ENCODE data around the gene CLIC4.
"Not testable (repeated sequence)": the region's sequence is repeated elsewhere in the genome, so short reads cannot be mapped to it uniquely, and the experiment has no call there.

CLIC4 gene

DNA sequence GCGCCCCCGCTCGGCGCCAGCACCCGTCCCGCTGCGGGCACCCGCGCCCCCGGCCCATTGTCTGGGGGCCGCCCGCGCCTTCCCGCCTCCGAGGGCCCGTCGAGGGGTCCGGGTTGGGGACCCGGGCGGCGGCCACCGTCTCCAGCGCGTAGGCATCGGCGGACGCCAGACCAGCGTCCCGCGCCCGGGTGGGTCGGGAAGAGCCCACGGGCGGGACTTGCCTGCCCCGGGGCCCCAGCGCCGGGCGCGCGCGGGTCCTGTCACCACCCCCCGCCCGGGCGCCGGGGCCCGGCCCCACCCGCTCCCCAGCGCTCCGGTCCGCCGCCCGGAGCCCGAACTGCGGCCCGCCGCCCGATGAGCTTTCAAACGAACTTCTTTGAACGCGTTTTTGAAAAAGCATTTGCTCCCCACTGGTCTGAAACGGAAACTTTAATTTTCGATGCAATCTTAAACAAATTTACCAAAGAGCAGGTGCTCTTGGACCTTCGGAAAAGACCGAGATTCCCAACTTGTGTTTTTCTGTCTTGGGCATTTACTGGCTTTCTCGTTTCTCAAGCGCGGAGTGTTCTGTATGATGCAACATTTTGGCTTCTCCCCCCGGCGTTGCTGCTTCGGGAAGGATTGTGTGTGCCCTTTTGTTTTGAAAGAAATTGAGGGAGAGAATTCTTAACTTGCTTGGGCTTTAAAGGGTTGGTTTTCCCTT, 615 bp downstream of the CLIC4 start:
- no peak for DNase-seq (ENCODE audit: low read depth)

DNA sequence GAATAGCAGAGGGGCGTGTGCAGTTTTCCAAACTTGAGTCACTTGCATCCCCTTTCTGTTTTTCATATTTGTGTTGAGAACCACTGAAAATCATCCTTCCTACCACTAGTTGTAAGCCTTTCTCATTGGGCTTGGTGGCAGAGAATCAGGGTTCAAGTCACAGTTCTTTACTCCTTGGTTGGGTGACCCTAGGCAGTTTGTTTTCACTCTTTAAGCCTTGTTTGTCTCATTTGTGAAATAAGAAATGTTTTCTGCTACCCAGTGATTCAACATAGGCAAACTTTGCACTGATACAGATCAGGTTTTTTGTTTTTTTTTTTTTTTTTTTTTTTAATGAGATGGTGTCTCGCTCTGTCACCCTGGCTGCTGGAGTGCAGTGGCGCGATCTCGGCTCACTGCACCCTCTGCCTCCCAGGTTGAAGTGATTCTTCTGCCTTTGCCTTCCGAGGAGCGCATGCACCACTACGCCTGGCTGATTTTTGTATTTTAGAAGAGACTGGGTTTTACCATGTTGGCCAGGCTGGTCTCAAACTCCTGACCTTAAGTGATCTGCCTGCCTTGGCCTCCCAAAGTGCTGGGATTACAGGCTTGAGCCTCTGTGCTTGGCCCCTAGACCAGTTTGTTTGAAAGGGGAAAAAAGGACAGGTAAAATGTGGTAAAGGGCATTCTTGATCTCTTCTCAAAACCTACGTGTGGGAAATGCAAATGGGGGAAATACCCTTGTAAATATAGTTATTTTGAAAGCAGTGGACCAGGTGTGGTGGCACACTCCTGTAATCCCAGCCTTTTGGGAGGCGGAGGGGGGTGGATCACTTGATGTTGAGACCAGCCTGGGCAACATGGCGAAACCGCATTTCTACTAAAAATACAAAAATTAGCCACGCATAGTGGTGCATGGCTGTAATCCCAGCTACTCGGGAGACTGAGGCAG, 3.2 kb downstream of the CLIC4 start:
- no peak for DNase-seq (ENCODE audit: low read depth)

DNA sequence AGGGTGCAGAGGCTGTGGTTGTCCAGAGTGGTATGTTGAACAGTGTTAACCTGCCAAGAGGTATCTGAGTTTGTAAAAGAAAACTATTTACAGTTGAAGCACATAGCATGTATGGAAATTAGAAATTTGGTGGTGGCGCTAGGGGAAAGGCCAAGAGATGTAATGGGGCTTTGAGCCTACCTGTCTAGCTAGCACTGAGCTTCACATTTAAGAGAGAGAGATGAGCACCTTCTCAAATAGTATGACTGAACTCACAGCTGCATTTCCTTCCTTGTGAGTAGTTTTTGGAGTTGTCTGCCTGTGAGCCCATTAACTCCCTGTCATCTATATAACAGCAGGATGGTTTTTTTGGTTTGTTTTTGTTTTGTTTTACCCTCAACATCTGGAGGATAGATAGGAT, 4.0 kb downstream of the CLIC4 start:
- DNase-seq (ENCODE audit: low read depth): no peak

DNA sequence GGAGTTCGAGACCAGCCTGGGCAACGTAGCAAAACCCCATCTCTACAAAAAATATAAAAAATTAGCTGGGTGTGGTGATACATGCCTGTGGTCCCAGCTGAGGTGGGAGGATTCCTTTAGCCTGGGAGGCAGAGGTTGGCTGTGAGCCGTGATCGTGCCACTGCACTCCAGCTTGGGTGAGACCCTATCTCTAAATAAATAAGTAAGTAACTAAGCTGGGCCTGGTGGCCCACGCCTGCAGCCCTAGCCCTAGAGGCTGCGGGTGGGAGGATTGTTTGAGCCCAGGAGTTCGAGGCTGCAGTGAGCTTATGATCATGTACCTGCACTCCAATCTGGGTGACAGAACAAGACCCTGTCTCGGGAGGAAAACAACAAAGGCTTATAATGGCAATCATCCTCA, 4.6 kb downstream of the CLIC4 start:
- no peak for DNase-seq (ENCODE audit: low read depth)

DNA sequence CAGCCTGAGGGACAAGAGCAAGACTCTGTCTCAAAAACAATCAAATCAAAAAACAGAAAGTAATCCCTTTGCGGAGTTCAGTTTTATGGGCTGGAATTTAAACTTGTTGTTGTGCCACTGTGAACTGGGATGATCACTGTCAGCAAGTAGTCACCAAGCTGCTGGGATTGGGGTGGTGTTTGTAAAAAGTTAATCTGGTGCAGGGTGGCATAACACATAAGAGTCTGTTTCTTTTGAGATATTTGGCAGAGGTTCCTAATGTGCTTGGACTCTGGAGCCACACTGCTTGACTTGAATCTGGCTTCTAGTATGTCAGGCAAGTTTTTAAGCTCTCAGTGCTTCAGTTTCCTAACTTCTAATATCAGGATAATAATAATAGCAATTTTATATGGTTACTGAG, 6.6 kb downstream of the CLIC4 start:
- DNase-seq (ENCODE audit: low read depth): no peak

DNA sequence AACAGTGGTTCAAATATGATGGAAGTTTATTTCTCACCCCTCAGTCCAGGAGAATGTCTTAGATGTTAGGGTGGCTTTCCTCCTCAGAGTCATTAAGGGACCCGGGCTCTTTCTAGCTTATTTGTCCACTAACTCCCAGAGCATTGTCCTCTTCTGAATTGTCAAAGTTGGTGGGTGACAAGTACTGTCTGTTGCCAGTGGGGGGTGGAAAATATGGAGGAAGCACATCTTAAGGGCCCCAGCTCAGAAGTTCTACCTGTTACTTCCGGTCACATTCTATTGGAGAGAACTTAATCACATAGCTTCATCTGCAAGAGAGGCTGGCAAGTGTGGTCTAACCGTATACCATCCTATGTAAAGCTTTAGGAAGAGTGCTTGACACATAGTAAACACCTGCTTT, 7.1 kb downstream of the CLIC4 start:
- no peak for DNase-seq (ENCODE audit: low read depth)

DNA sequence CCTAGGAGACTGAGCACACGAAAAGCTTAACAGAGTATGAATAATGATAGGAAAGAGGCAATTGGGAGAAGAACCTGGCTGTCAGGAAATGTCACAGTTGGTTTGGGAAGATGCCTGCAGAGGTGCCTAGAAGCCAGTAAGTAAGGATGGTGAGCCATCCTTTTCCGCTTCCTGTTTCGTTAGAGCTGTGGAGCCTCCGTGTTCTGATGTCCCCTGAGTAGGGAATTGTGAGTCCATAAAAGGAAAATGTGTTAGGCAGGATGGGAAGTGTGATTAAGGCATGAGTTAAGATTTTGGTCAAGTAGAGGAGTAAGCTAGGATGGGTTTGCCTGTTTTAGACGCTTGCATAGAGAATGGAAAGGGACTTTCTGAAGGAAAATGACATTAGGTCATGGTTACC, 9.0 kb downstream of the CLIC4 start:
- no peak for DNase-seq (ENCODE audit: low read depth)

DNA sequence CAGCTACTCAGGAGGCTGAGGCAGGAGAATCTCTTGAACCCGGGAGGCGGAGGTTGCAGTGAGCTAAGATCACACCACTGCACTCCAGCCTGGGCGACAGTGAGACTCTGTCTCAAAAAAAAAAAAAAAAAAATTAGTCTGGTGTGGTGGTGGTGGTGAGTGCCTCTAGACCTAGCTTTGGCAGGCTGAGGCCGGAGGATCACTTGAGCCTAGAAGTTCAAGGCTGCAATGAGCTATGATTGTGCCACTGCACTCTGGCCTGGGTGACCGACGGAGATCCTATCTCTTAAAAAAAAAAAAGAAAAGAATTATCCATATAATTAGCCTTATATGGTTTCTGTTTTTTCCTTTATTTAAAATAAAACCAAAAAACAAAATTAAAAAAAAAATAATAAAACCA, 10.1 kb downstream of the CLIC4 start:
- not testable (repeated sequence) for DNase-seq (ENCODE audit: low read depth)

DNA sequence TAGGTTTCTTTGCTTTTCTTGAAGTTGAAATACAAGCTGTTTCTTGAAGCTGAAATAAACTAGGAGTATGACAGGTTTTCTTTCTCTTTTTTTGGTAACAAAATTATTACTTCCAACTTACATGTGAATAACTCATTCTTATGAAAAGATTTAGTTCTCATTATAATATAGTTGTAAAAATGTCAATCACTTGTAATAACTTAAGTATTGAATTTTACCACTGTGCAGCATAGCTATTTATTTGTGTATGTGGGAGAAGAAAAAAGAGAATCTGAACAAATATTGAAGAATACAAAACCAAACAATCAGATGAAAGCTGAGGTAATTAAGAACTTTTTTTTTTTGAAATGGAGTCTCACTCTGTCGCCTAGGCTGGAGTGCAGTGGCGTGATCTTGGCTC, 11.1 kb downstream of the CLIC4 start:
- no peak for DNase-seq (ENCODE audit: low read depth)

DNA sequence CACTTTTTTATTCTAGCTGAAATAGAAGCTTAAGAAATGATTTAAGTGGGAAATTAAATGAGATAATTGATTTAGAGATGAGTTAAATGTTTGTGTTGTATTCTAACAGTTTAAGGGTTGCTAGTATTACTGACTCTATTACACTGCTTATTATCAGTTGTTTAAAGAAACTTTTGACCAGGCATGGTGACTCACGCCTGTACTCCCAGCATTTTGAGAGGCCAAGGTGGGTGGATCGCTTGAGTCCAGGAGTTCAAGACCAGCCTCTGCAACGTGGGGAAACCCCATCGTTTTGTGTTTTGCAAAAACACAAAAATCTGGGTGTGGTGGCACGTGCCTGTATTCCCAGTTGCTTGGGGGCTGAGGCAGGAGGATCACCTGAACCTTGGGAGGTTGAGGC, 14.2 kb downstream of the CLIC4 start:
- no peak for DNase-seq (ENCODE audit: low read depth)

DNA sequence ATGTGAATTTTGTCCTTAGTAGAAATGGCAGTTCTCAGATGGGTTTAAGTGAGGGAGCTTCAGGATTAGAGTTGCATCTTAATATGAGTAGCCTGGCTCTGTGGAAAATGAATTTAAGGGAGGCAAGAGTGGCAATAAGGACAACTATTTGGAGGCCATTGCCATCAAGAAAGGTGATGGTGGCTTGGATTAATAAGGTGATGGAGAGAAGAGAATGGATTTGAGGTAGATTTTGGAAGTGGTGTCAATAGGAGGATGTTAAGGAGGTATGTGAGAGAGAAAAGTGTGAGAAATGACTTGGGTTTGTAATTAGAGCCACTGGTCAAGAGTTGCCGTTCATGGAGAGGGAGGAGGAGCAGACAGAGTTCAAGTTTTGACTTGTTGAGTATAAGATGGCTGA, 16.3 kb downstream of the CLIC4 start:
- no peak for DNase-seq (ENCODE audit: low read depth)

DNA sequence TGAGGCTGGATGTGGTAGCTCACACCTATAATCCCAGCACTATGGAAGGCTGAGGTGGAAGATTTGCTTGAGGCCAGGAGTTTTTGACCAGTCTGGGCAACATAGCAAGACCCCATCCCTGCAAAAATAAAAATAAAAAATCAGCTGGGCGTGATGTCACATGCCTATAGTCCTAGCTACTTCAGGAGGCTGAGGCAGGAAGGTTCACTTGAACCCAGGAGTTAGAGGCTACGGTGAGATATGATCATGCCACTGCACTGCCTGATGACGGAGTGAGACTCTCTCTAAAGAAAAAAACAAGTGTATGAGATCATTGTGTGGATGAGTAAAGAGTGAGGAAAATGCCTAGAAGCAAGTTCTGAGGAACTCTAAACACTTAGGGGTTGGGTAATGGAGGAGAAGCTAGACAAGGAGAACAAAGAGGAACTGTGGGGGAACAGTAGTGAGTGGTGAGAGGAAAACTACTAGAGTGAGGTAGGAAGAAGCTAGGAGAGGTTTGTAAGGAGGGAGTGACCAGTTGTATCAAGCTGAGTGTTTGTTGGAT, 17.0 kb downstream of the CLIC4 start:
- DNase-seq (ENCODE audit: low read depth): no peak

DNA sequence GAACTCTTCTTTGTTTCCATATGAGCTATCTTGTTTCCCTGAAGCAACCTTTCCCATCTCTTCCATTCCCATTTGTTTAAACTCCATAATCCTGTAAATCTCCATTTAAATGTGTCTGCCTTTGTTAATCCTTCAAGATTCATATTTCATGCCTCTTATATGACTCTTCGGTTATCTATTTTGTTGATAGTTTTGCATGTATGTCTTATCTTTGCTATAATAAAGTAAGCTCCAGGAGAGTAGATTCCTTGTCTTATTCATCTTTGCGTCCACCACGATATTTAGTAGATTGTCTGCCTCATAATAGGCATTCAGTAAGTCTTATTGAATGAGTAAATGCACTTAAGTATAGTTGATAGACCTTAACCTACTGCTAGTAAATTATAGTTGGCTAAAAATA, 18.4 kb downstream of the CLIC4 start:
- DNase-seq (ENCODE audit: low read depth): no peak

DNA sequence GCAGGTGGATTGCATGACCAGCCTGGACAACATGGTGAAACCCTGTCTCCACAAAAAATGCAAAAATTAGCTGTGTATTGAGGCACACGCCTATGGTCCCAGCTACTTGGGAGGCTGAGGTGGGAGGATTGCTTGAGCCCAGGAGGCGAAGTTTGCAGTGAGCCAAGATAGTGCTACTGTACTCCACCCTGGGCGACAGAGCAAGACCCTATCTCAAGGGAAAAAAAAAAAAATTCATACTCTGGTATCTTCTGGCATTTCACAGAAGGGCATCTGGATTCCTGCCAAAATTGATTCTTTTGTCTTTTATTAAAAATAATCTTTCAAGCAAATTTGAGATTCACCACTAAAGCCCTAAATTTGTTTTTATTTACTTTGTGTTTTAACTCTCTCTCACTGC, 19.2 kb downstream of the CLIC4 start:
- no peak for DNase-seq (ENCODE audit: low read depth)

DNA sequence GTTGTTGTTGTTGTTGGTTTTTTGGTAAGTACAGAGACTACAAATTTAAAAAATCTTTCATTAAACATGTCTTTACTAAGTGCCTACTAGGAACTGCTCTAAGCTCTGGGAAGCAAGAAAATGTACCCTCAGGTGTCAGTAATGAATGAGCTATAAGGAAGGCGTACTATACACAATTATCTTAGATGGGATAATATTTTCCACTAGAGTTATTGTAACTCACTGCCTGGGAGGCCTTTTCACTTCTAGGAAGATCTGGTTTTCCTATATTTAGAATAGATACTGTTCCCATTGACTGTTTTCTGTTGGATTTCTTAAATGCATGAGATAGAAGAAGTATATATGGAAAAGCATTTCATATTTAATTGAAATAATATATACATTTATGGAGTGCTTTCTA, 19.6 kb downstream of the CLIC4 start:
- DNase-seq (ENCODE audit: low read depth): no peak

DNA sequence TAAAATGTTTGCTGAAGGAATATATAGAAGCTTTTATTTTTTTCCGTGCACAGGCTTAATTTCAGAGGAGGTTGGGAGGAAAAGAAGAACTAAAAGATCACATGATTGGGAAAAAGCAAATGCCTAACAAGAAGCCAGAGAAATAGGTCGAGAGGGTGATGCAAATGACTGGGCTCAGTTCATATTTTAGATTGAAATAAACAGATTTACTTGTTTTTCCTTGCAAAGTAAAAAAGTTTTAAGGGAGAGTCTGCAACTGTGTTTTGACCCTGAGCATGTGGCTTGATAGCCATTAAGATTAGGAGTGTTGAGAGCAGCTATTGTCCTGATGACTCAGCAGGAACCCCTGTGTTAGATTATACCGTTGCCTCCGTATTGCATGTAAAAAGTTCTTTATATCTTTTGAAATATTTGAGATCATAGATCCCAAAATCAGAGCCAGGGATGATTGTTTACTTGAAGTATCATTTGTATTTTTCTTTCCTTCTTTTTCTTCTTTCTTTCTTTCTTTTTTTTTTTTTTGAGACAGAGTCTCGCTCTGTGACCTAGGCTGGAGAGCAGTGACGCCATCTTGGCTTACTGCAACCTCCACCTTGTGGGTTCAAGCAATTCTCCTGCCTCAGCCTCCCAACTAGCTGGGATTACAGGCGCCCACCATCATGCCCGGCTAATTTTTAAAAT, 20.2 kb downstream of the CLIC4 start:
- no peak for DNase-seq (ENCODE audit: low read depth)

DNA sequence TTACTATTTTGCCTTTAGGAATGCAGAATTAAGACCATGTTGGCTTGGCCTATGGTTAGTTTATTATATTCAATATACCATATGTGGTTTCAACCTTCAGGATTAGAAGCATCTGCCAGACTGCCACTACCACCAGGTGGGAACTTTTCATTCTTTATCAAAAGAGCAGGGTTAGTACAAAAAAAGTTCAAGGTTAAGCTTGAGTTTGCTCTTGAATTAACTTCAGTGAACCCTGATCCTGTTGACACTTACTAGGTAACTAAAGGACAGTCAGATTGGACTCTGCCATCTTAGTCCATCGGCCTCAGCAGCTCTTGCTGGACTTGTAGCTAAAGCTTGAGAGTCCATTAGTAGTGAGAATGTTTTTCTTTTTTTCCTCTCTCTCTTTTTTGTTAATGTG, 22.1 kb downstream of the CLIC4 start:
- DNase-seq (ENCODE audit: low read depth): no peak

DNA sequence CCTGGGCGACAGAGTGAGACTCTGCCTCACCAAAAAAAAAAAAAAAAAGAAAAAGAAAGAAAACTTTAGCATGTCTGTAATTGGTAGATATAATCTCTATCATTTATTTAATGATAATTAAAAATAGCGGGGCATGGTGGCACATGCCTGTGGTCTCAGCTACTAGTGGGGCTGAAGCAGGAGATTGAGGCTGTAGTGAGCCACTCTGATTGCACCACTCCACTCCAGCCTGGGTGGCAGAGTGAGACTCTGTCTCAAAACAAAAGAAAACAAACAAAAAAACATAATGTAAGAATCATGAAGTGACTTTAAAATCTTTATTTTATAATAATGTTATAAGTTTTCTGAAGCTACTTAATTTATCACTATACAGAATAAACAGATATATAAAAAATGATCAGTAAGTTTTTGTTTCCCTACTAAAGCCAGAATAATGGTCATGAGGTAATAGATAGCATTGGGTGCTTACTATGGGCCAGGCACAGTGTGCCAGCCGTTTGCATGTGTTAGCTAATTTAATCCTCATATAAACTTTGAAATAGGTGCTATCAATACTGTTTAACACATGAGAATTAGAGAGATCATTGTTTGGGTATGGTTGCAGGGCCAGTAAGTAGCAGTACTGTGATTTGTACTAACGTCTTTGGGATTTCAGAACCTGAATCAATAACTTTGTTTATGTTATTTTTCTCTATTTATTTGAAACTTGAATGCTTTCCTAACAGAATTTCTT, 23.8 kb downstream of the CLIC4 start:
- no peak for DNase-seq (ENCODE audit: low read depth)

DNA sequence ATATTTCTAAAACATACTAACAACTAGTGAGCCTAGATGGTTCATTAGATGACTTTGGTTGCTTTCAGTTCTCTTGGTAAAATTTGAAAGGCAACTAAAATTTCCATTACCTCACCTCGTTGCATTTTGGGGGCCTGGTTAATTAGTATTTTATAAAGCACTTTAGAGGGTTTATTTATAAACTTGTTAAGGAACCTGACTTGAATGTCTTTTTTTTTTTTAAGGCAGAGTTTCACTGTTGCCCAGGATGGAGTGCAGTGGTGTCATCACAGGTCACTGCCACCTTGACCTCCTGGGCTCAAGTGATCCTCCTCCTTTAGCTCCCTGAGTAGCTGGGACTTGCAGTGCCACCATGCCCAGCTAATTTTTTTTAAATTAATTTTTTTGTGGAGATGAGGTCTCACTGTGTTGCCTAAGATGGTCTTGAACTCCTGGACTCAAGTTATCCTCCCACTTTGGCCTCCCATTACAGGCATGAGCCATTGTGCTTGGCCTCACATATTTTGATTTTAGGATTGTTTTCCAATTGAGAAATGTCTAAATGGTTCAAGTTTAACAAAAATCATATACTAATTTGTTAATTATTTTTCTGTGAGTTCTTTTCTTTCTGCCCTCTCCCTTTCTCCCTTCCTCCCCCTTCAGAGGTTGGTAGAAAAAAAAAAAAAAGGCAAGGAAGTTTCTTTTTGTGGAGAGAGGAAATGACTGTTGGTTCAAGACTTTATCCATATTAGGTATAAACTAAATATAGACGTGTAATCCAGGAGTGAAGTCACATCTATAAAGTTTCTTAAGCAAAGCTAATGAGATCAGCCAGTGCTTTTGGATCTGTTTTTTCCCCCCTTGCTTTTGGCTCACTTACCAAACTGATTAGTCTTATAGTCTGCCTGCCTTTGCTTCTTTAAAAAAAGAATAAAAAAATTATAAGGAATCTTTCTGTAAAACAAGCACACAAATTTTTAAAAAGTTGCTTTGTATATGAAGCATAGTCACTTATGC, 24.7 kb downstream of the CLIC4 start:
- DNase-seq (ENCODE audit: low read depth): no peak

DNA sequence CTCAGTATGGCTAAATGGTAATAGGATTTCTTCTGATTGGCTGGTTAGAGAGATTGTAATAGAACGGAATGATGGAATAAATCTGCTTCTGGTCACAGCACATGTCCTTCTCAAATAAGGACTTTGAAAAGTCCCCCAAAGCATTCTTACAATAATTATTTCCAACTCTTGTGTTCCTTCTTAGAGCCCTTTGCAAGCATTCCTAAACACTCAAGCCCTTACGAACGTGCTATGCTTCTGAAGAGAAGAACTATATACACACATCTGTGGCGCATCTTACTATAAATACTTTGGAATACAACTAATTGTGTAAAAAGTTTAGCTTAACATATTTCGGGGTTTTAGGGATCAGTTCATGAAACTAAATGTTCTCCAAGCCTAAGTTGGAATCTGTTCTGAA, 25.6 kb downstream of the CLIC4 start:
- DNase-seq (ENCODE audit: low read depth): no peak

DNA sequence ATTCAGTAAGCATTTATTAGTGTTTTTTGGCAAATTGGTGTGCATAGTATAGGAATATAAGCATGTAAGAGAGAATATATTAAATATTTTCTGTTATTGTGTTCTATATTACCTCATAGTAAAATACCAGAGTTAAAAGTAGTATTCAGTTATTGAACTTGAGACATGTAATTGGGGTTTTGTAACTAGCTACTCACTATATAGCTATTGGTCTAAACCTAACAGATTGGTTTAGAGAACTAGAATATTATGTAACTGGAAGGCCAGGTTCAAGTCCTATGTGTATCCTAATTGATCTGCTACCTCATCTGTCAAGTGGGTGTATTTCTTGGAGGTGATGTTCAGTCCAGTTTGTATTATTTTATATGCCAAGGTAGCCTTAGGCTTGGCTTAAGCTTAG, 26.3 kb downstream of the CLIC4 start:
- DNase-seq (ENCODE audit: low read depth): no peak
